ENCODE measurements around the gene RBMX.

Gene RBMX

GRCh38 chrX:136835761-136836160 is 44.8 kb downstream of the RBMX start:
- no peak for DNase-seq (ENCODE audit: low spot score)

DNA sequence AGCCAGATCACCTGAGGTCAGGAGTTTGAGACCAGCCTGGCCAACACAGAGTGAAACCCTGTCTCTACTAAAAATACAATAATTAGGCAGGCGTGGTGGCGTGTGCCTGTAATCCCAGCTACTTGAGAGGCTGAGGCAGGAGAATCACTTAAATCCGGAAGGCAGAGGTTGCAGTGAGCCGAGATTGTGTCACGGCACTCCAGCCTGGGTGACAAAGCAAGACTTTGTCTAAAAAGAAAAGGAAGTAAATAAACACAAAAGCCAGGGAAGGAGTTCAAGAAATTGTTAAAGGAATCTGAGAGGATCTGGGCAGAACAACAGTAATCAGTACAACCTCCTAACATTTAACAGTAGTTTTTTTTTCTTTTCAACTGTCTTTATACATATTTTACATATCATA is 51.1 kb downstream of the RBMX start:
- DNase-seq (ENCODE audit: low spot score): no peak

DNA sequence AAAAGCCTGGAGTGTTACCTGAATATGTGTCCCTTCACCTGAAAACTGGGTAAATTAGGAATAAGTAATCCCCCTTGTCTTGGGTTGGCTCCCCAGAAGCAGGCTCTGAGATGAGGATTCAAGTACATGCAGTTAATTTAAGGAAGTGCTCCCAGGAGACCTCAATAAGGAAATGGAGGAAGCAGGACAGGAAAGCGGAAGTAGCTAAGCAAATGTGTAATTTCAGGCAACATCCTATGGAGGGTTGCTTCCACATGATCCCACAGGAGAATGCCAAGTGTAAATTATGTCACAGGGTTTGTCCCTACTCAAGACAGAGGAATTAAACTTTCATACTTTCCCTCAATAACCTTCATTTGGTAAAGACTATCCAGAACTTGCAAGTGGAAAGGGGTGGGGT is 51.7 kb downstream of the RBMX start:
- DNase-seq (ENCODE audit: low spot score): no peak

- no peak for DNase-seq (ENCODE audit: low spot score)
Measured at GRCh38 chrX:136827026-136827425, 53.5 kb downstream of the RBMX start.

GRCh38 chrX:136825771-136826170 is 54.8 kb downstream of the RBMX start:
- DNase-seq (ENCODE audit: low spot score): no peak

Data from SW480 (cell line).